T-cell (primary cell): ENCODE results near the gene TNFRSF21. TPM values are rescaled to one million over a fixed set of nuclear protein-coding genes. Genes with fewer than 3 reads are reported as not detected.

ENCODE experiments used
- ATAC-seq, 4 experiments: fragments of 200-7000 bp in 3 of 4; fragments of 150-1000 bp in 1 of 4; cut with Tn5 transposase; replicated peaks in 1 of 4; 1 replicate in 3 of 4; 2 replicates in 1 of 4; pipeline ENCODE4 v1.10.0; 2021; ENCODE audit warnings: moderate library complexity in 3 of 4, mild to moderate bottlenecking in 2 of 4, moderate number of reproducible peaks in 1 of 4
- CTCF ChIA-PET, 2 donors: fragments of 300-600 bp; sonication (Branson Sonifier 250); formaldehyde crosslinking; loops; one replicate each; lab custom pipeline; 2022; ENCODE audit warnings: antibody characterized with exemption in 2 of 2; lab: Charles Lee
- POLR2A ChIA-PET, 2 donors: fragments of 300-600 bp; sonication (Branson Sonifier 250); formaldehyde crosslinking; loops; one replicate each; lab custom pipeline; 2022; ENCODE audit warnings: antibody characterized with exemption in 2 of 2; lab: Charles Lee
- DNase-seq, 35 experiments: peaks; one replicate each; pipeline versions ENCODE4 v3.0.0 to v3.0.0-alpha.2; 2013 to 2023
- H3K27ac ChIP-seq: one replicate; pipeline ENCODE4 v1.5.1; 2013; ENCODE audit warnings: low read length
- H3K27me3 ChIP-seq, 2 experiments: replicated peaks in 1 of 2; 1 replicate in 1 of 2; 2 replicates in 1 of 2; pipeline versions ENCODE4 v1.6.1 to v1.7.0; 2013; ENCODE audit warnings: low read length in 1 of 2, mixed read lengths in 1 of 2; ENCODE audit not compliant: control insufficient read depth in 2 of 2, insufficient read depth in 2 of 2; ENCODE audit errors: extremely low read depth in 1 of 2
- H3K36me3 ChIP-seq, 2 donors: 1 replicate in 1 of 2; 2 replicates in 1 of 2; pipeline versions ENCODE4 v1.6.1 to v1.7.0; 2013; ENCODE audit warnings: low read length in 1 of 2; ENCODE audit not compliant: control insufficient read depth in 2 of 2, insufficient read depth in 1 of 2; ENCODE audit errors: extremely low read depth in 1 of 2
- H3K4me1 ChIP-seq, 2 experiments: 1 replicate in 1 of 2; 2 replicates in 1 of 2; pipeline versions ENCODE4 v1.6.1 to v1.7.0; 2013; ENCODE audit warnings: low read length in 2 of 2, mixed read lengths in 1 of 2; ENCODE audit not compliant: insufficient read depth in 2 of 2, control insufficient read depth in 1 of 2; ENCODE audit errors: extremely low read depth in 1 of 2
- H3K4me3 ChIP-seq, 2 donors: 1 replicate in 1 of 2; 2 replicates in 1 of 2; pipeline versions ENCODE4 v1.5.1 to v1.7.0; 2013; ENCODE audit warnings: mild to moderate bottlenecking in 2 of 2, low read length in 1 of 2, moderate library complexity in 1 of 2; ENCODE audit not compliant: control insufficient read depth in 1 of 2; ENCODE audit errors: extremely low read depth in 1 of 2
- H3K9me3 ChIP-seq: 2 replicates; pipeline ENCODE4 v1.7.0; 2013
- H3K27ac Mint-ChIP-seq, 2 donors: one replicate each; pipeline ENCODE4 v1.8.0; 2020 to 2021; ENCODE audit warnings: mild to moderate bottlenecking in 2 of 2, mixed read lengths in 2 of 2
- H3K27me3 Mint-ChIP-seq, 2 donors: one replicate each; pipeline ENCODE4 v1.8.0; 2021 to 2022; ENCODE audit warnings: mixed read lengths in 2 of 2
- H3K36me3 Mint-ChIP-seq: one replicate; pipeline ENCODE4 v1.8.0; 2021; ENCODE audit warnings: mixed read lengths
- H3K4me1 Mint-ChIP-seq, 3 donors: one replicate each; pipeline ENCODE4 v1.8.0; 2020 to 2022; ENCODE audit warnings: mixed read lengths in 3 of 3, mild to moderate bottlenecking in 1 of 3
- H3K4me3 Mint-ChIP-seq, 3 donors: one replicate each; pipeline ENCODE4 v1.8.0; 2020 to 2022; ENCODE audit warnings: mild to moderate bottlenecking in 3 of 3, mixed read lengths in 3 of 3, moderate library complexity in 3 of 3
- H3K9me3 Mint-ChIP-seq, 3 donors: one replicate each; pipeline ENCODE4 v1.8.0; 2020 to 2022; ENCODE audit warnings: mixed read lengths in 3 of 3
- WGBS: methylation state at CpG from one replicate; pipeline ENCODE4 v1.1.5; 2013; ENCODE audit warnings: missing lambda C conversion rate; ENCODE audit not compliant: insufficient coverage; 5-methylcytosine and 5-hydroxymethylcytosine counted together
- total RNA-seq, 35 experiments: library from RNA in 6 of 35; stranded (reverse) in 6 of 35; fragments of 120-200 nt in 1 of 35; gene quantifications; one replicate each; pipeline versions ENCODE4 v1.2.1 to v1.2.4 and lab custom pipeline; 2013 to 2026

Gene TNFRSF21
- total RNA-seq, 5 donors from 2014 or later (not counting 1 experiment from before 2014, with no cell fraction given) = 0.09 to 0.49 (median 0.30) TPM

GRCh38 chr6:47352194-47352920, 42.7 kb upstream of the TNFRSF21 start:
- CTCF ChIA-PET = no interaction called here
- H3K27me3 ChIP-seq = no peaks in the 10 kb centered on the region
- H3K27me3 Mint-ChIP-seq = peaks cover 3 to 13% of the 10 kb centered on the region in 2 donors
- H3K4me1 Mint-ChIP-seq = no peaks in the 10 kb centered on the region
- no peaks in the 10 kb centered on the region for H3K9me3 Mint-ChIP-seq
- H3K27ac Mint-ChIP-seq = no peak overlapping the region
- 77% methylated on average over 5 of the region's 5 CpGs for WGBS
- DNase-seq (no peak), ATAC-seq (no peak)
- H3K36me3 Mint-ChIP-seq = no peaks in the 10 kb centered on the region
- H3K9me3 ChIP-seq = no peaks in the 10 kb centered on the region
- H3K4me3 ChIP-seq = no peak overlapping the region
- H3K4me3 Mint-ChIP-seq = no peak overlapping the region
- POLR2A ChIA-PET = no interaction called here
- no peaks in the 10 kb centered on the region for H3K4me1 ChIP-seq
- H3K27ac ChIP-seq = no peak overlapping the region
- H3K36me3 ChIP-seq = no peaks in the 10 kb centered on the region

- no peaks in the 10 kb centered on the region for H3K36me3 Mint-ChIP-seq
- no peaks in the 10 kb centered on the region for H3K4me1 Mint-ChIP-seq
- Histone ChIP-seq H3K9me3 (no peaks in the 10 kb centered on the region), H3K27ac (no peak overlapping the region), H3K4me3 (no peak overlapping the region), H3K4me1 (no peaks in the 10 kb centered on the region), H3K36me3 (no peaks in the 10 kb centered on the region), H3K27me3 (no peaks in the 10 kb centered on the region)
- CTCF ChIA-PET = no interaction called here
- DNase-seq (no peak), ATAC-seq (no peak)
- POLR2A ChIA-PET = no interaction called here
- no peaks in the 10 kb centered on the region for H3K9me3 Mint-ChIP-seq
- peaks cover 8 to 13% of the 10 kb centered on the region in 2 donors for H3K27me3 Mint-ChIP-seq
- no peak overlapping the region for H3K4me3 Mint-ChIP-seq
- no peak overlapping the region for H3K27ac Mint-ChIP-seq
These were observed 41.9 kb upstream of the TNFRSF21 start for GRCh38 chr6:47351621-47352020.

GRCh38 chr6:47349931-47350330, 40.2 kb upstream of the TNFRSF21 start:
- 100% methylated on average over 1 of the region's 2 CpGs for WGBS
- Histone ChIP-seq H3K4me1 (no peaks in the 10 kb centered on the region), H3K9me3 (no peaks in the 10 kb centered on the region), H3K27me3 (no peaks in the 10 kb centered on the region), H3K36me3 (no peaks in the 10 kb centered on the region), H3K27ac (no peak overlapping the region), H3K4me3 (no peak overlapping the region)
- Mint-ChIP-seq H3K27me3 (peaks cover 7 to 10% of the 10 kb centered on the region in 2 donors), H3K4me1 (no peaks in the 10 kb centered on the region), H3K4me3 (no peak overlapping the region), H3K27ac (no peak overlapping the region), H3K9me3 (no peaks in the 10 kb centered on the region), H3K36me3 (no peaks in the 10 kb centered on the region)
- ATAC-seq (no peak), DNase-seq (no peak)
- CTCF ChIA-PET = no interaction called here
- POLR2A ChIA-PET = no interaction called here

GRCh38 chr6:47348316-47348863, 38.7 kb upstream of the TNFRSF21 start:
- Histone ChIP-seq H3K36me3 (no peaks in the 10 kb centered on the region), H3K27ac (no peak overlapping the region), H3K4me3 (no peak overlapping the region), H3K9me3 (no peaks in the 10 kb centered on the region), H3K27me3 (no peaks in the 10 kb centered on the region), H3K4me1 (no peaks in the 10 kb centered on the region)
- H3K9me3 Mint-ChIP-seq = no peaks in the 10 kb centered on the region
- ChIA-PET CTCF (no interaction called here), POLR2A (no interaction called here)
- H3K4me3 Mint-ChIP-seq = no peak overlapping the region
- no peak overlapping the region for H3K27ac Mint-ChIP-seq
- no peaks in the 10 kb centered on the region for H3K4me1 Mint-ChIP-seq
- no peak for ATAC-seq
- WGBS = 92% methylated on average over 2 of the region's 5 CpGs
- DNase-seq = no peak
- peaks cover 6 to 7% of the 10 kb centered on the region in 2 donors for H3K27me3 Mint-ChIP-seq
- no peaks in the 10 kb centered on the region for H3K36me3 Mint-ChIP-seq

- Histone ChIP-seq H3K9me3 (no peaks in the 10 kb centered on the region), H3K4me3 (no peak overlapping the region), H3K27ac (no peak overlapping the region), H3K4me1 (no peaks in the 10 kb centered on the region), H3K27me3 (no peaks in the 10 kb centered on the region), H3K36me3 (no peaks in the 10 kb centered on the region)
- H3K4me1 Mint-ChIP-seq = no peaks in the 10 kb centered on the region
- POLR2A ChIA-PET = no interaction called here
- WGBS = 97% methylated on average over 3 of the region's 4 CpGs
- peaks cover 6 to 7% of the 10 kb centered on the region in 2 donors for H3K27me3 Mint-ChIP-seq
- H3K9me3 Mint-ChIP-seq = no peaks in the 10 kb centered on the region
- no peaks in the 10 kb centered on the region for H3K36me3 Mint-ChIP-seq
- no peak overlapping the region for H3K27ac Mint-ChIP-seq
- no peak for DNase-seq
- CTCF ChIA-PET = interaction anchor here in 1 of 2 donors (0.7 kb wide), 1 partner anchor 487 kb away, joined by 3 read pairs; no protein-coding TSS in a partner anchor
- no peak for ATAC-seq
- no peak overlapping the region for H3K4me3 Mint-ChIP-seq
These were observed 36.1 kb upstream of the TNFRSF21 start for GRCh38 chr6:47345761-47346160.

GRCh38 chr6:47344022-47344421, 34.3 kb upstream of the TNFRSF21 start:
- no peaks in the 10 kb centered on the region for H3K27me3 ChIP-seq
- no peak overlapping the region for H3K27ac ChIP-seq
- no peak for DNase-seq
- no peaks in the 10 kb centered on the region for H3K36me3 ChIP-seq
- H3K4me3 ChIP-seq = no peak overlapping the region
- WGBS = 40% methylated on average over 1 of the region's 1 CpG
- H3K9me3 Mint-ChIP-seq = no peaks in the 10 kb centered on the region
- H3K4me1 Mint-ChIP-seq = no peaks in the 10 kb centered on the region
- ATAC-seq = no peak
- ChIA-PET POLR2A (no interaction called here), CTCF (no interaction called here)
- no peaks in the 10 kb centered on the region for H3K4me1 ChIP-seq
- H3K9me3 ChIP-seq = no peaks in the 10 kb centered on the region
- H3K36me3 Mint-ChIP-seq = no peaks in the 10 kb centered on the region
- H3K4me3 Mint-ChIP-seq = no peak overlapping the region
- H3K27ac Mint-ChIP-seq = no peak overlapping the region
- peaks cover 2 to 7% of the 10 kb centered on the region in 2 donors for H3K27me3 Mint-ChIP-seq
